ENCODE measurements around the gene AGRN.

AGRN gene

DNA sequence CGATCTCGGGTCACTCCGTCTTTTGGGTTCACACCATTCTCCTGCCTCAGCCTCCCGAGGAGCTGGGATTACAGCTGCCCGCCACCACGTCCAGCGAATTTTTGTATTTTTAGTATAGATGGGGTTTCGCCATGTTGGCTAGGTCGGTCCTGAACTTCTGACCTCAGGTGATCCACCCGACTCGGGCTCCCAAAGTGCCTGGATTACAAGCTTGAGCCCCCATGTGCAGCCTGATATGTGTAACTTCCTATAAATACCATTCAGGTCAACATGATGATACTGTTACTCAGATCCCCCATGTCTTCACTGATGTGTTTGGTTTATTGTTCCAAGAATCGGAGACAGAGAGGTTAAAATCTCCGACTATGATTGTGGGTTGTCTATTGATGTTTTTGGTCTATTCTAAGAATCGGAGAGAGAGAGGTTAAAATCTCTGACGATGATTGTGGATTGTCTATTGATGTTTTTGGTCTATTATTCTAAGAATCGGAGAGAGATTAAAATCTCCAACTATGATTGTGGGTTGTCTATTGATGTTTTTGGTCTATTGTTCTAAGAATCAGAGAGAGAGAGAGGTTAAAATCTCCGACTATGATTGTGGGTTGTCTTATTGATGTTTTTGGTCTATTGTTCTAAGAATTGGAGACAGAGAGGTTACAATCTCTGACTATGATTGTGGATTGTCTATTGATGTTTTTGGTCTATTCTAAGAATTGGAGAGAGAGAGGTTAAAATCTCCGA, 78.9 kb downstream of the AGRN start:
- DNase-seq, result no peak

DNA sequence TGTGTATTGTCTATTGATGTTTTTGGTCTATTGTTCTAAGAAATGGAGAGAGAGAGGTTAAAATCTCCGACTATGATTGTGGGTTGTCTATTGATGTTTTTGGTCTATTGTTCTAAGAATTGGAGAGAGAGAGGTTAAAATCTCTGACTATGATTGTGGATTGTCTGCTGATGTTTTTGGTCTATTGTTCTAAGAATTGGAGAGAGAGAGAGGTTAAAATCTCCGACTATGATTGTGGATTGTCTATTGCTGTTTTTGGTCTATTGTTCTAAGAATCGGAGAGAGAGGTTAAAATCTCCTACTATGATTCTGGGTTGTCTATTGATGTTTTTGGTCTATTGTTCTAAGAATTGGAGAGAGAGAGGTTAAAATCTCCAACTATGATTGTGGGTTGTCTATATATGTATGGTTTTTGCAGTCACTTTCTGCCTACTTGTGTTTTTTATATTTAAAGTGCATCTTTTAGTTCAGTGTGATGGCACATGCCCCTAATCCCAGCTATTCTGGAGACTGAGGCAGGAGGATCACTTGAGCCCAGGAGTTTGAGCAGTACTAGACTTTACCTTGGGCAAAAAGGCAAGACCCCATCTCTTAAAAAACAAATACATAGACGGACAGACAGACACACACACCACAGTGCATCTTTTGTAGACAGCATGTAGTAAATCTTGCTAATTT, 79.7 kb downstream of the AGRN start:
- DNase-seq, result no peak

DNA sequence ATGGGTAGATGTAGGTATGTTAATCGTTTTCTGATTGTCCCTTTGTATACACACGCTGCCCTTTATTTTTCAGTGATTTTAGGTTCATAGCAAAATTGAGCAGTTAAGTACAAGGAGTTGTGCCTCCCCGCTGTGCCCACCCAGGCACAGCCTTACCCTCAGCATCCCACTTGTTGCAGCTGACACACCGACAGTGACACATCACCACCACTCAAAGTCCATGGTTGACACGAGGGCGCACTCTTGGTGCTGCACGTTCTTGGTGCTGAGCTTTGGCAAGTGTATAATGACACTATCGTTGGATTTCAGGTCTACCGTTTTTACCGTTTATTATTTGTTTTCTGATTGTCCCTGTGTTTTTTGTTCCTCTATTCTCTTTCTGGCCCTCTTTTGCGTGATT, 80.4 kb downstream of the AGRN start:
- no peak for DNase-seq

- no peak for DNase-seq
Observed at GRCh38 chr1:1101503-1101902, 81.6 kb downstream of the AGRN start.

DNA sequence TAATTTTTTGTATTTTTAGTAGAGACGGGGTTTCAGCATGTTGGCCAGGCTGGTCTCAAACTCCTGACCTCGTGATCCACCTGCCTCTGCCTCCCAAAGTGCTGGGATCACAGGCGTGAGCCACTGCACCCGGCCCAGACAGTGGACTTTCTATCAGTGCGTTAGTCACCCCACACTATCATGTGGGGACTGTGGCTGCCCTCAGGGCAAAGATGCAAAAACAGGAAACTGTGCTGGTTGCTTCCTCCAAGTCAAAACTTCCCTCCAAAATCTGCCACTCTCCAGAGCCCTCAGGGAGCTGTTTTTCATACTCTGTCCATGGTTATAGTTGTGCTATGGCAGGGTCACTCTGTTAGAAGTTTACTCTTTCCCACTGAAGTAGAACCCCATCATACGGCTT, 84.2 kb downstream of the AGRN start:
- peak; percentile 42 for DNase-seq

Measured in suppressor macrophage treated with lipopolysaccharide for 4 hours (primary cell).